Measurements from ENCODE around the gene COPG1.

COPG1 gene

GRCh38 chr3:129313415-129313664 lies 63.9 kb downstream of the COPG1 start:
- no peak for FAIRE-seq
- TF ChIP-seq CTCF (IDR thresholded peaks at IDR 0.05; ENCODE audit: insufficient read depth, missing control alignments), result no peak
- DNase-seq (ENCODE audit: insufficient read length, low spot score), result no peak

DNA sequence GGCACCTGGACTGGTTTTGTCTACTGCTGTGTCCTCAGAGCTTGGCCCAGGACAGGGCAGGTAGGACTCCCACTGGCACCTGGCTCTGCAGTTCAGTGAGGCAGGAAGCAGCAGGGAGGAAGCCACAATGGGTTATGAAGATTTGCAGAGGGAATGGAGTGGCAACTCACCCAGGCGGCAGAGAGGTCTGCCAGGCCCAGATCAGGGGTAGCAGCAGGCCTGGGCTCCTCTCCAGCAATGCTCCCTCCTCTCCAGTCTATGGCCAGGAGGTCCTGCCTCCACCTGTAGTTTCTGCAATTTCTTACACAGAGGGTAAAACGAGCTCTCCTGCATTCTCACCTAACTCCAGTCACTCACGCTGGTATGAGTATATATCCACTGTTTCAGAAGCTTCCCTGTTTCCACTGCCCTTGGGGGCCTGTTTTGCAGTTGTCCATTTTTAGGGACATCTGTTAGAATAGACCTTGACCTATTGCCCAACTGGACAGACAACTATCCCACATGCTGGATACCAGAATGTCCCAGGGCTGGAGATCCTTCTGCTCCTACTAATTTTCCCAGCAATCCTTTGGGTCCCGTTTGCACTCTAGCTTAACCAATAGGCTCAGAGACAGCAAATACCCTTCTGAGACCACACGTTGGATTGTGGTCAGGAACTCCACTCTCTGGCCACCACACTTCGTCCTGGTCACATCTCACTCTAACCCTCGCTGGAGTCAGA lies 64.4 kb downstream of the COPG1 start:
- FAIRE-seq (no peak), DNase-seq (ENCODE audit: insufficient read length, low spot score) (no peak)
- TF ChIP-seq CTCF (IDR thresholded peaks at IDR 0.05; ENCODE audit: insufficient read depth, missing control alignments), result no peak

- DNase-seq (ENCODE audit: insufficient read length, low spot score), result peak; percentile 72
- peak; percentile 38 for TF ChIP-seq CTCF (IDR thresholded peaks at IDR 0.05; ENCODE audit: insufficient read depth, missing control alignments)
- FAIRE-seq, result no peak
These were observed 65.2 kb downstream of the COPG1 start for GRCh38 chr3:129314386-129315222.

DNA sequence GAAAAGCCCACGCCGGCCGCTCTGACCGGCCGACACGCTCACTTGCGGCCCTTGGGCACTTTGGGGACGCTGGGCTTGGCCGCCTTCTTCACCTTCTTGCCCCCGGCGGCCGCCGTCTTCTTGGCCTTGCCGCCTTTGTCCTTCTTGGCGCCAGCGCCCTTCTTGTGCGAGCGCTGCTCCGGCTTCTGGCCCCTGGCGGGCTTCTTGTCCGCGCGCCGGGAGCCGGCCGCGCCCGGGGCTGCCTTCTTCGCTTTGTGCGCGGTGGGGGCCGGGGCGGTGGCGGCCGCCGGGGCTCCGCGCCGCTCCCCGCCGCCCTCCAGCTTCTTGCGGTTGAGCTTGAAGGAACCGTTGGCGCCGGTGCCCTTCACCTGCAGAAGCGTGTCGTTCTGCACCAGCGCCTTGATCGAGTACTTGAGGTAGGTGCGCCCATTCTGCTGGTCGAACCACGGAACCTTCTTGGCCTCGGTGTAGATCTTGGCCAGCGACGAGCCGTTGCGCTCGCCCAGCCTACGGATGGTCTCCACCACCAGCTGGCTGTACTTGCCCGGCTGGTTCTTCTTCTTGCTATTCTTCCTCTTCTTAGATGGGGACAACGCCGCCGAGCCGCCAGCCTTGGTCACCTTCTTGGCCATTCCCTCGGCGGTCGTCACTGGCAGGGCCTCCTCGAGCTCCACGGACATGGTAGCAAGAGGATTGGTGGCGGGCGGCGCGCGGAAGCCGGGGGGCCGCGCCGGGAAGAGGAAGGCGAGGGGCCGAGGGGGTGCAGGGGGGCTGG lies 66.0 kb downstream of the COPG1 start:
- no peak for TF ChIP-seq CTCF (IDR thresholded peaks at IDR 0.05; ENCODE audit: insufficient read depth, missing control alignments)
- DNase-seq (ENCODE audit: insufficient read length, low spot score) (no peak), FAIRE-seq (no peak)

- TF ChIP-seq CTCF (IDR thresholded peaks at IDR 0.05; ENCODE audit: insufficient read depth, missing control alignments), result no peak
- FAIRE-seq (no peak), DNase-seq (ENCODE audit: insufficient read length, low spot score) (no peak)
These were observed 66.5 kb downstream of the COPG1 start for GRCh38 chr3:129315998-129316247.

GRCh38 chr3:129316248-129317013 lies 67.0 kb downstream of the COPG1 start:
- TF ChIP-seq CTCF (IDR thresholded peaks at IDR 0.05; ENCODE audit: insufficient read depth, missing control alignments), result peak; percentile 65
- DNase-seq (ENCODE audit: insufficient read length, low spot score) (peak; percentile 81), FAIRE-seq (no peak)
